GM12878 (cell line): ENCODE data around the gene ATP2A2. TPM values are rescaled to one million over a fixed set of nuclear protein-coding genes. Genes with fewer than 3 reads are reported as not detected.

Source experiments
- ATAC-seq: fragments of 200-7000 bp; cut with Tn5 transposase; 3 replicates; pipeline ENCODE4 v1.9.1; 2020; ENCODE audit warnings: mild to moderate bottlenecking, moderate library complexity
- BruUV-seq: library from RNA; stranded (reverse); fragments of 400-500 nt; replicated peaks from 2 replicates; lab custom pipeline; 2021; lab: Mats Ljungman, UMichigan
- CTCF ChIA-PET: fragments of 300-600 bp; sonication (Branson Sonifier 250); formaldehyde crosslinking; extraction: SDS; loops from one replicate; lab custom pipeline; 2021; ENCODE audit warnings: inconsistent platforms; lab: Yijun Ruan, JAX
- POLR2A ChIA-PET: fragments of 350-600 bp; formaldehyde crosslinking; extraction: SDS; loops from one replicate; lab custom pipeline; 2021; ENCODE audit warnings: inconsistent platforms; lab: Charles Lee
- RAD21 ChIA-PET: fragments of 300-600 bp; sonication (Branson Sonifier 250); formaldehyde crosslinking; loops from one replicate; lab custom pipeline; 2023; ENCODE audit warnings: antibody characterized with exemption; ENCODE audit not compliant: unreplicated experiment; lab: Charles Lee
- SMC1A ChIA-PET: fragments of 300-600 bp; sonication (Branson Sonifier 250); formaldehyde crosslinking; loops from one replicate; lab custom pipeline; 2023; ENCODE audit not compliant: unreplicated experiment, uncharacterized antibody; lab: Charles Lee
- DNase-seq: peaks from one replicate; pipeline ENCODE4 v3.0.0-alpha.2; 2011; ENCODE audit warnings: low read depth, low spot score
- FAIRE-seq: peaks from 3 replicates; lab custom pipeline; 2011; peaks lifted over from hg19 to GRCh38; lab: Jason Lieb, UNC
- H2AFZ ChIP-seq: 2 replicates; pipeline ENCODE4 v1.6.0; 2011; ENCODE audit warnings: low read depth, low read length, control low read depth; ENCODE audit not compliant: control insufficient read depth
- H3K27ac ChIP-seq: 2 replicates; pipeline ENCODE4 v1.5.1; 2011; ENCODE audit warnings: control low read depth; ENCODE audit not compliant: control insufficient read depth, insufficient read depth
- H3K27me3 ChIP-seq, 2 experiments: replicated peaks in 1 of 2; 2 replicates each; pipeline versions ENCODE4 v1.6.0 to v1.6.1; 2011; ENCODE audit warnings: low read length in 1 of 2; ENCODE audit not compliant: control insufficient read depth in 2 of 2, insufficient read depth in 2 of 2
- H3K36me3 ChIP-seq, 2 experiments: 2 replicates each; pipeline ENCODE4 v1.5.1; 2011; ENCODE audit warnings: low read length in 1 of 2; ENCODE audit not compliant: control insufficient read depth in 2 of 2, insufficient read depth in 2 of 2
- H3K4me1 ChIP-seq: 2 replicates; pipeline ENCODE4 v1.6.1; 2011; ENCODE audit warnings: mild to moderate bottlenecking, low read length, moderate library complexity, mixed read lengths; ENCODE audit not compliant: control insufficient read depth, insufficient read depth
- H3K4me2 ChIP-seq: 2 replicates; pipeline ENCODE4 v1.6.0; 2011; ENCODE audit warnings: control low read depth; ENCODE audit not compliant: control insufficient read depth, insufficient read depth
- H3K4me3 ChIP-seq: fragments of 200-600 bp; sonication (generic); 2 replicates; pipeline ENCODE4 v1.5.1; 2016
- H3K79me2 ChIP-seq: 2 replicates; pipeline ENCODE4 v1.6.0; 2011; ENCODE audit warnings: low read length; ENCODE audit not compliant: control insufficient read depth, insufficient read depth
- H3K9ac ChIP-seq: 2 replicates; pipeline ENCODE4 v1.8.0; 2011; ENCODE audit warnings: low read length, control low read depth, mixed read lengths; ENCODE audit not compliant: control insufficient read depth, insufficient read depth
- H3K9me3 ChIP-seq: replicated peaks from 3 replicates; pipeline ENCODE4 v1.5.1; 2011; ENCODE audit warnings: mild to moderate bottlenecking, low read length; ENCODE audit not compliant: control insufficient read depth, insufficient read depth
- H4K20me1 ChIP-seq: 2 replicates; pipeline ENCODE4 v1.6.0; 2011; ENCODE audit not compliant: control insufficient read depth, insufficient read depth
- CHD2 ChIP-seq: IDR thresholded peaks from 2 replicates; pipeline ENCODE4 v1.6.1; 2011; ENCODE audit warnings: low read depth, low read length, improper control_type of control experiment, borderline replicate concordance
- CREB1 ChIP-seq: IDR thresholded peaks from 2 replicates; pipeline ENCODE4 v1.6.1; 2012; ENCODE audit warnings: low read depth, mild to moderate bottlenecking, inconsistent platforms
- EED ChIP-seq: sonication (generic); IDR thresholded peaks from 2 replicates; pipeline ENCODE4 v1.6.1; 2016; ENCODE audit warnings: antibody characterized with exemption, low read depth
- EP300 ChIP-seq, 2 experiments: fragments of 150-350 bp in 1 of 2; IDR thresholded peaks; 2 replicates each; pipeline ENCODE4 v1.6.1; 2011 to 2012; ENCODE audit warnings: low read depth in 2 of 2, low read length in 2 of 2, borderline replicate concordance in 1 of 2, improper control_type of control experiment in 1 of 2, inconsistent platforms in 1 of 2; ENCODE audit not compliant: control insufficient read depth in 1 of 2
- ETV6 ChIP-seq, 2 experiments: fragments of 450-650 bp in 1 of 2; IDR thresholded peaks in 1 of 2; conservative IDR thresholded peaks in 1 of 2; 2 replicates each; pipeline ENCODE4 v1.6.1; 2014; ENCODE audit warnings: antibody characterized with exemption in 1 of 2, borderline replicate concordance in 1 of 2, low read depth in 1 of 2, mild to moderate bottlenecking in 1 of 2, moderate library complexity in 1 of 2
- HDGF ChIP-seq: fragments of 450-650 bp; IDR thresholded peaks from 2 replicates; pipeline ENCODE4 v1.6.1; 2016; ENCODE audit warnings: antibody characterized with exemption
- IRF4 ChIP-seq: IDR thresholded peaks from 2 replicates; pipeline ENCODE4 v1.6.1; 2011; ENCODE audit warnings: low read depth, low read length
- PML ChIP-seq: IDR thresholded peaks from 2 replicates; pipeline ENCODE4 v1.6.1; 2012; ENCODE audit warnings: low read length, inconsistent platforms
- RFX5 ChIP-seq: IDR thresholded peaks from 2 replicates; pipeline ENCODE4 v1.6.1; 2011; ENCODE audit warnings: low read depth, low read length, improper control_type of control experiment
- SMAD1 ChIP-seq: fragments of 450-650 bp; IDR thresholded peaks from 2 replicates; pipeline ENCODE4 v1.6.1; 2018; ENCODE audit warnings: mild to moderate bottlenecking, low read depth; ENCODE audit not compliant: partially characterized antibody
- SP1 ChIP-seq: IDR thresholded peaks from one replicate; pipeline ENCODE4 v1.6.1; 2011; ENCODE audit warnings: low read depth, low read length
- SREBF1 ChIP-seq: IDR thresholded peaks from 2 replicates; pipeline ENCODE4 v1.6.1; 2012; ENCODE audit warnings: mild to moderate bottlenecking, low read length
- TAF1 ChIP-seq: IDR thresholded peaks from 2 replicates; pipeline ENCODE4 v1.6.1; 2011; ENCODE audit warnings: mild to moderate bottlenecking, low read depth, low read length, borderline replicate concordance
- TARDBP ChIP-seq: IDR thresholded peaks from 2 replicates; pipeline ENCODE4 v1.6.1; 2016; ENCODE audit warnings: borderline replicate concordance
- ZNF384 ChIP-seq: IDR thresholded peaks from 2 replicates; pipeline ENCODE4 v1.6.1; 2012; ENCODE audit warnings: low read depth, mild to moderate bottlenecking, low read length, improper control_type of control experiment, borderline replicate concordance
- WGBS: methylation state at CpG from one replicate; pipeline ENCODE4 v1.1.6; 2016; ENCODE audit warnings: low lambda C conversion rate; ENCODE audit not compliant: insufficient replicate concordance, insufficient coverage; ENCODE audit errors: missing lambda C conversion rate; 5-methylcytosine and 5-hydroxymethylcytosine counted together
- in situ Hi-C: fragments of 300-500 bp; cut with MboI; formaldehyde crosslinking; loops from 9 replicates; pipeline ENCODE4 v1.14.3; 2018; ENCODE audit warnings: mixed read lengths
- intact Hi-C: fragments of 100-400 bp; cut with micrococcal nuclease; formaldehyde crosslinking; loops from one replicate; pipeline ENCODE4 v1.14.2; 2022; ENCODE audit not compliant: unreplicated experiment
- polyA plus RNA-seq, 11 experiments: library from polyadenylated mRNA; depleted of rRNA in 4 of 11; unstranded in 6 of 11; stranded (reverse) in 5 of 11; fragments of >200 nt; fragmentation: Nextera tagmentation in 4 of 11; fragmentation: Illumina TruSeq in 1 of 11; extraction: Ambion mirVana in 4 of 11; extraction: Trizol in 1 of 11; gene quantifications; 1 replicate in 1 of 11; 2 replicates in 10 of 11; pipeline versions ENCODE4 v1.2.1 to v1.2.3, GENCODE V29; 2011 to 2016; ENCODE audit warnings: inconsistent platforms in 2 of 11, missing spikeins in 2 of 11, low read depth in 1 of 11
- total RNA-seq, 4 experiments: library from RNA; depleted of rRNA in 3 of 4; stranded (reverse); fragments of >200 nt in 3 of 4; fragmentation: Illumina TruSeq in 1 of 4; extraction: Trizol in 1 of 4; gene quantifications; 2 replicates each; pipeline versions ENCODE4 v1.2.1 to v1.2.3, GENCODE V29; 2013 to 2021
- TF ChIP-seq, protein P1 (sequence below): IDR thresholded peaks from 2 replicates; pipeline ENCODE4 v1.6.1; 2012; ENCODE audit warnings: low read length, inconsistent platforms
- TF ChIP-seq, protein P2 (sequence below): fragments of 450-650 bp; IDR thresholded peaks from 2 replicates; pipeline ENCODE4 v1.6.1; 2016; ENCODE audit warnings: mild to moderate bottlenecking
- TF ChIP-seq, protein P3 (sequence below): fragments of 450-650 bp; formaldehyde crosslinking; IDR thresholded peaks from 2 replicates; pipeline ENCODE4 v1.4.0; 2020; ENCODE audit warnings: mild to moderate bottlenecking, moderate library complexity

ATP2A2 gene
- total and polyA plus RNA-seq, 10 of the 15 experiments (the other 5 are each of a cell fraction or from before 2014, with no cell fraction given): 3.7 to 133 (median 34.4) TPM

DNA sequence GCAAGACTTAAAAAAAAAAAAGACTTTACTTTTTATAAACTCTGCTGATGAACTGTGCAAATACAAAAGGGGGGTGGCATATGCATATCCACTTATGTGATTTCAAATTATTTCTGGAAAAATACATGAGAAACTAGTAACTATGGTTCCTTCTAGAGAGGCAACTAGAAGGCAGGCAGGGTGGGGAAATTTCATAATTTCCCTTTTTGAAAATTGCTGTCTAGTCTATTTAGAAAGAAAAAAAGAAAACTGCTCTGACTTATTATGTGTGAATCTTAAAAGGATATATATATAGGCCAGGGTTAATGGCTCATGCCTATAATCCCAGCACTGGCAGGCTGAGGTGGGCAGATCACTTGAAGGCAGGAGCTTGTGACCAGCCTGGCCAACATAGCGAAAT lies 80.2 kb downstream of the ATP2A2 start:
- DNase-seq (no peak), ATAC-seq (no peak), FAIRE-seq (no peak)
- H3K4me3 ChIP-seq: no peak overlapping the region
- CTCF ChIA-PET: interaction anchor here (0.7 to 1.6 kb wide), 2 partner anchors 10 to 70 kb away, joined by 4 read pairs; no protein-coding TSS in a partner anchor
- H3K36me3 ChIP-seq: no peaks in the 10 kb centered on the region
- BruUV-seq: no TSS peak
- no peaks in the 10 kb centered on the region for H3K79me2 ChIP-seq
- H3K27ac ChIP-seq: no peak overlapping the region
- SMC1A ChIA-PET: interaction anchor here (0.6 kb wide), 2 partner anchors 70 to 115 kb away, joined by 3 read pairs; no protein-coding TSS in a partner anchor
- WGBS: 89% methylated on average over 1 of the region's 1 CpG
- in situ Hi-C loops (no loop called here), intact Hi-C loops (no loop called here)
- no peak overlapping the region for H3K9ac ChIP-seq
- H3K9me3 ChIP-seq: no peaks in the 10 kb centered on the region
- TF ChIP-seq TARDBP (no peak), SP1 (no peak), ZNF384 (no peak), RFX5 (no peak), SMAD1 (no peak), CREB1 (no peak), SREBF1 (no peak), CHD2 (no peak), EED (no peak), ETV6 (conservative IDR thresholded peaks at IDR 0.05 in 1 of 2, IDR thresholded peaks at IDR 0.05 in 1 of 2; ENCODE audit: borderline replicate concordance in 1 of 2, low read depth in 1 of 2) (no peak), EP300 (IDR thresholded peaks at IDR 0.05; ENCODE audit: borderline replicate concordance in 1 of 2, control insufficient read depth in 1 of 2, low read depth in 2 of 2, low read length in 2 of 2) (no peak), HDGF (no peak), IRF4 (no peak), PML (no peak), TAF1 (no peak)
- TF ChIP-seq, protein P1, sequence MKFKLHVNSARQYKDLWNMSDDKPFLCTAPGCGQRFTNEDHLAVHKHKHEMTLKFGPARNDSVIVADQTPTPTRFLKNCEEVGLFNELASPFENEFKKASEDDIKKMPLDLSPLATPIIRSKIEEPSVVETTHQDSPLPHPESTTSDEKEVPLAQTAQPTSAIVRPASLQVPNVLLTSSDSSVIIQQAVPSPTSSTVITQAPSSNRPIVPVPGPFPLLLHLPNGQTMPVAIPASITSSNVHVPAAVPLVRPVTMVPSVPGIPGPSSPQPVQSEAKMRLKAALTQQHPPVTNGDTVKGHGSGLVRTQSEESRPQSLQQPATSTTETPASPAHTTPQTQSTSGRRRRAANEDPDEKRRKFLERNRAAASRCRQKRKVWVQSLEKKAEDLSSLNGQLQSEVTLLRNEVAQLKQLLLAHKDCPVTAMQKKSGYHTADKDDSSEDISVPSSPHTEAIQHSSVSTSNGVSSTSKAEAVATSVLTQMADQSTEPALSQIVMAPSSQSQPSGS: no peak
- TF ChIP-seq, protein P2, sequence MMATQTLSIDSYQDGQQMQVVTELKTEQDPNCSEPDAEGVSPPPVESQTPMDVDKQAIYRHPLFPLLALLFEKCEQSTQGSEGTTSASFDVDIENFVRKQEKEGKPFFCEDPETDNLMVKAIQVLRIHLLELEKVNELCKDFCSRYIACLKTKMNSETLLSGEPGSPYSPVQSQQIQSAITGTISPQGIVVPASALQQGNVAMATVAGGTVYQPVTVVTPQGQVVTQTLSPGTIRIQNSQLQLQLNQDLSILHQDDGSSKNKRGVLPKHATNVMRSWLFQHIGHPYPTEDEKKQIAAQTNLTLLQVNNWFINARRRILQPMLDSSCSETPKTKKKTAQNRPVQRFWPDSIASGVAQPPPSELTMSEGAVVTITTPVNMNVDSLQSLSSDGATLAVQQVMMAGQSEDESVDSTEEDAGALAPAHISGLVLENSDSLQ: no peak
- TF ChIP-seq, protein P3, sequence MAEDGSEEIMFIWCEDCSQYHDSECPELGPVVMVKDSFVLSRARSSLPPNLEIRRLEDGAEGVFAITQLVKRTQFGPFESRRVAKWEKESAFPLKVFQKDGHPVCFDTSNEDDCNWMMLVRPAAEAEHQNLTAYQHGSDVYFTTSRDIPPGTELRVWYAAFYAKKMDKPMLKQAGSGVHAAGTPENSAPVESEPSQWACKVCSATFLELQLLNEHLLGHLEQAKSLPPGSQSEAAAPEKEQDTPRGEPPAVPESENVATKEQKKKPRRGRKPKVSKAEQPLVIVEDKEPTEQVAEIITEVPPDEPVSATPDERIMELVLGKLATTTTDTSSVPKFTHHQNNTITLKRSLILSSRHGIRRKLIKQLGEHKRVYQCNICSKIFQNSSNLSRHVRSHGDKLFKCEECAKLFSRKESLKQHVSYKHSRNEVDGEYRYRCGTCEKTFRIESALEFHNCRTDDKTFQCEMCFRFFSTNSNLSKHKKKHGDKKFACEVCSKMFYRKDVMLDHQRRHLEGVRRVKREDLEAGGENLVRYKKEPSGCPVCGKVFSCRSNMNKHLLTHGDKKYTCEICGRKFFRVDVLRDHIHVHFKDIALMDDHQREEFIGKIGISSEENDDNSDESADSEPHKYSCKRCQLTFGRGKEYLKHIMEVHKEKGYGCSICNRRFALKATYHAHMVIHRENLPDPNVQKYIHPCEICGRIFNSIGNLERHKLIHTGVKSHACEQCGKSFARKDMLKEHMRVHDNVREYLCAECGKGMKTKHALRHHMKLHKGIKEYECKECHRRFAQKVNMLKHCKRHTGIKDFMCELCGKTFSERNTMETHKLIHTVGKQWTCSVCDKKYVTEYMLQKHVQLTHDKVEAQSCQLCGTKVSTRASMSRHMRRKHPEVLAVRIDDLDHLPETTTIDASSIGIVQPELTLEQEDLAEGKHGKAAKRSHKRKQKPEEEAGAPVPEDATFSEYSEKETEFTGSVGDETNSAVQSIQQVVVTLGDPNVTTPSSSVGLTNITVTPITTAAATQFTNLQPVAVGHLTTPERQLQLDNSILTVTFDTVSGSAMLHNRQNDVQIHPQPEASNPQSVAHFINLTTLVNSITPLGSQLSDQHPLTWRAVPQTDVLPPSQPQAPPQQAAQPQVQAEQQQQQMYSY (CRISPR knock-in tag): no peak
- no peak overlapping the region for H2AFZ ChIP-seq
- no peaks in the 10 kb centered on the region for H3K4me1 ChIP-seq
- H4K20me1 ChIP-seq: no peaks in the 10 kb centered on the region
- POLR2A ChIA-PET: no interaction called here
- H3K27me3 ChIP-seq: no peaks in the 10 kb centered on the region
- RAD21 ChIA-PET: no interaction called here
- no peak overlapping the region for H3K4me2 ChIP-seq
